NCI-H446 treated with DMSO at 0.1 percent for 48 hours (cell line): ENCODE results near the gene KCP.
"Not testable (repeated sequence)": the region's sequence is repeated elsewhere in the genome, so short reads cannot be mapped to it uniquely, and the experiment has no call there.

Experiments used
- DNase-seq: peaks from one replicate; lab custom pipeline; 2025; lab: John Stamatoyannopoulos, UW

Gene KCP

GRCh38 chr7:128921866-128922440 lies 11.4 kb upstream of the KCP start:
- DNase-seq, result no peak

GRCh38 chr7:128920913-128921582 lies 10.5 kb upstream of the KCP start:
- no peak for DNase-seq

- no peak for DNase-seq
Measured at GRCh38 chr7:128919881-128920799, 9.6 kb upstream of the KCP start.

- no peak for DNase-seq
Measured at GRCh38 chr7:128919241-128919640, 8.7 kb upstream of the KCP start.

DNA sequence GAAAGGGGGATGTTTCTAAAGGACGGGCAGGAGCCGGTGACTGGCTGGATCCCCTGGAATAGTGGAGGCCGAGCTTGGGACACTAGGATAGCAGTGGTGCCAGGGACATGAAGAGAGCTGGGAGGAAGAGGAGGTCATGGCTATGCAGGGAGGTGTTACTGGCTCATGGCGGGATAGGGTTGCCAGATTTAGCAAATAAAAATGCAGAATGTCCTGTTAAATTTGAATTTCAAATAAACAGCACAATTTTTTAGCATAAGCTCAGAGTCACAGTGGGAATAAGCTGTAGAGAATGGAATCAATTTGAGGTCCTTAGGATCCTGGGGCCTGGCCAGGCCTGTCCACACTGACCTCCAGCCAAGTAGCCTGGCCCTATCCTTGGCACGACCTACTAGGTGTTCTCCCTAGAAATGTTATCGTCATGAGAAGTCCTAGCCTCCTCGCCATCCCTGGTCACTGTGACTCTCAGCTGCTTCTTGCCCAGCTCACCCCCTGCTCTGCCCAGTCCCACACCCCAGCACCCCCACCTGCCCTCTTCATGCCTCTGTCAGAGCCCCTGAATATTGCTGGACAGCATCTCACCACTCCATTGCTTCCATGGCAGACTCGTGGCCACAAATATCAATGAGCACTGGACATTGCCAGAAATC lies 7.6 kb upstream of the KCP start:
- no peak for DNase-seq

DNA sequence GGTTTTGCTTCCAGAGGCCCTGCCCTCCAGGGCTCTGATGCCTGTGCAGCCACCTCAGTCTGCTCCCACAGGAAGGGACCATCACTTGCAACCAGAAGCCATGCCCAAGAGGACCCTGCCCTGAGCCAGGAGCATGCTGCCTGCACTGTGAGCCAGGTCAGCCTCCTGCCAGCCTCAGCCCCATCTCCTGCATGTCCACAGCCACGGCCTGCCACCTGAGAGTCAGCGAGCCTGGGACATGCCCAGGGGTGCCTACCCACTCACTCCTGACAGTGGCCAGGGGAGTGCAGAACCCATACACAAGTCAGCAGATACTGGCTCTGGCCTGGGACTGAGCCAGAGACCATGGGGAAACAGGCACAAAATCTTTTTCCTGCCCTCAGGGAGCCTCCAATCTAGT lies 6.6 kb upstream of the KCP start:
- no peak for DNase-seq

DNA sequence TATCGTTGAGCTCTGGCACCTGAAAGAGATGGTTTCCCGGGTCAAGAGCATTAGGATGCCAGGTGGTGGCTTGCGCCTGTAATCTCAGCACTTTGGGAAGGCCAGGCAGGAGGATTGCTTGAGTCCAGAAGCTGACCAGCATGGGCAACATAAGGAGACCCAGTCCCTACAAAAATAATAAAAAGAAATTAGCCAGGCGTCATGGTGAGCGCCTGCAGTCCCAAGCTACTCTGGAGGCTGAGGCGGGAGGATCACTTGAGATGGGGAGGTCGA lies 6.1 kb upstream of the KCP start:
- no peak for DNase-seq

GRCh38 chr7:128915841-128916642 lies 5.5 kb upstream of the KCP start:
- DNase-seq, result no peak

- no peak for DNase-seq
Measured at GRCh38 chr7:128915271-128915819, 4.8 kb upstream of the KCP start.

DNA sequence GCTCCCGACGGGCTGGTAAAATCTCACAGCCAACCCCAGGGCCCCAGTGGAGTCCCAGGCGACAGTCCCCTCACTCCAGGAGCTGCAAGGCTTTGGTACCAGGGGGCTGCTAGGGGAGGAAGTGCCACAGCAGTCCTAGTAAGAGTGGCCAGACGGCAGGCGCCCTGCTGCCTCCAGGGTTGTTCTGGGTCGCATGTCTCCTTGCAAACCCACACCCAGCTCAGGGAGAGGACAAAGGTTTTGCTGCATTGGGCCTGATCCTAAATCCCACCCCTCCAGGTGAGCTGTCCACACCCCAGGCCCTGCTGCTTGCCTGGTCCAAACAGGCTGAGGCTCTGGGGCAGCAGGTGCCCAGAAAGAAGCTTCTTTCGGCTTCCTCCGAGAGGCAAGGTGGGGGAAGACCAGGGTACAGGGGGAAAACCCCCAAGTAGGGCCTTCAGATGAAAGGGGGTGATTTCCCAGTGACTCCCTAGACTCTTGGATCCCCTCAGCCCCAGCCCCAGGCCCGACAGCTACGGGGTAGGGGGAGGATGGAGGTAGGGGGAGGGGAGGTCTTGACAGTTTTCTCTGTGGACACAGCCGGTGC lies 4.2 kb upstream of the KCP start:
- DNase-seq, result no peak

- no peak for DNase-seq
Measured at GRCh38 chr7:128913870-128914565, 3.5 kb upstream of the KCP start.

GRCh38 chr7:128912709-128913495 lies 2.4 kb upstream of the KCP start:
- DNase-seq, result not testable (repeated sequence)

DNA sequence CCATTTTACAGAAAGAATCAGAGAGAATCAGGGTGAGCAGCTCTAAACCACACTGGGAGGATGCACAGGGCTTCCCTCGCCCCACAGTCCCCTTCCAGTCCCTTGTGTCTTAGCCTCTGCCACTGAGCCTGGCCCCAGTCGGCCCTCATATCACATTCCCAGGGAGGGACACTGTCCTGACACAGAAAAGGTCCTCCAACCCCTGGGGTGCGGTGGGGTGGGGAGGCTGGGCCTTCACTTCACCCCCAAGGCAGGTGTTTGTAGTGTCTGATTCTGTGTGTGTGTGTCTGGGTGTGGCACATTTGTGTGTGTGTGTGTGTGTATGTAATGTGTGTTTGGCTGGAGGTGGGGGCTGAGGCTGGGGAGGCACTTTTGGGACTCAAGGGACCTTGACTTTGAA lies 1.8 kb upstream of the KCP start:
- no peak for DNase-seq

DNA sequence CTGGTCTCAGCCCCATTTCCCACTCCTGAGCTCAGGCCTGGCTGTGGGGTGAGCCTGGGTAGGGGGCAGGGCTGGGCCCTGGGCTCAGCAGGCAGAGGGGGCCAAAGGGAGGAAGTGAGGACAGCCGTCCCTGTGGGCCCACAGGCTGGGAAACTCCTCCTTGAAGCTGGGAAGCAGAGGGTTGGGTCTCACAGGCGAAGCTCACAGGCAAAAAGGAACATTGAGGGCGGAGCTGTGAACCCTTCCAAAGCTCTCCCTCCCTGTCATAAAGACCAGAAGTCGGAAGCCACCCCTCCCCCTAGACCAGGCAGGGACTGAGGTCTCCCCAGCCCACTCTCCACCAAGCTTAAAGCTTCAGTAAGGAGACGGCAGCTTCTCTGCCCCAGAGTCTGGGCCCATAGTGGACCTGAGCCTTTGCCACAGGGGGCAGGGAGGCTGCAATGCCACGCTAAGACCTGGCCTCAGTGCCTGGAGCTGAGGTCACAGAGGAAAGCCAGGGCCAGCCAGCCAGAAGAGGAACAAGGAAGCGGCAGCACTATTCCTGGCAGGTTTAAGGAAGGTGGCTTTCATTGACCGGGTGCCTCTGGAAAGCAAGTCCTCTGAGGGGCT lies 1.0 kb upstream of the KCP start:
- no peak for DNase-seq

DNA sequence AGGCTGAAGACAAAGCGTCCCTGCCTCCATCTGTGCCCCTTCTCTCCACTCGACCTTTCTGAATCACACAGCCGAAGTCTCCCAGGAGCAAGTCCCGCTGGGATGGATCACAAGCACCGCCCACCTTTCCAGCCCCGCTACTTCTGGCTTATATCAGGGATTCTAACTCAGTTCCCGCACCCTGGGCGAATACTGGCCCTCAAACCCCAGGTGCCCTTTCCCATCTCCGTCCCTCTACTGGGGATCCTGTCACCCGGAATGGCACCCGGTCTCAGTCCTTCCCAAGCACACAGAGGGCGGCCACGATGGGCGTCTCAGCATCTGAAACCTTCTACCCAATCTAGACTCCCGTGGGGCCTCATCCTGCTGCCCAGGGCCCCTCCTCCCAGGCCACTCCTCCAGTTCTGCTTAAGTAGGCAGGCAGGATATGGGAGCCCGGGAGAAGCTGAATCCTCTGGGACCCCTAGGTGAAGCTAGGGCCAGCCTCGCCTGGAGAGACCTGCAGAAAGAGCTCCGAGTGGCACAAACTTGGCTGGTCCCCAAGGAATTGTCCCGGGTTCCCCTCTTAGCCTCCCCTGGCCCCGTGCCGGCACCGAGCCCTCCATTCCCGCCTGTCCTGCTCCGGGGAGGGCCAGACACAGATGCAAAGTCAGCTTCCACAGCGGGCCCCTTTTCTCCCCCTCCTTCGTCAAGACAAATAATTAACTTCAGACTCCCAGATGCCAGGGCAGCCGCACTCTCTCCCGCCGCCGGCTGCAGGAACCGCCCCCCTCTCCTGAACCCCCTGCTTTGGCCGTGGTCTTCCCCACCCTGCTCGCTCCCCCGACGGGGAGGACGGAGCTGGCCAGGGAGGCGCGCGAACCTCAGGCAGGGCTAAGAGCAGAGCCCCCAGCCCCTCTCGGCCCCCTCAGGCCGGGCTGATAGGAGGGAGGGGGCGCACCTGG lies 612 bp downstream of the KCP start:
- no peak for DNase-seq

DNA sequence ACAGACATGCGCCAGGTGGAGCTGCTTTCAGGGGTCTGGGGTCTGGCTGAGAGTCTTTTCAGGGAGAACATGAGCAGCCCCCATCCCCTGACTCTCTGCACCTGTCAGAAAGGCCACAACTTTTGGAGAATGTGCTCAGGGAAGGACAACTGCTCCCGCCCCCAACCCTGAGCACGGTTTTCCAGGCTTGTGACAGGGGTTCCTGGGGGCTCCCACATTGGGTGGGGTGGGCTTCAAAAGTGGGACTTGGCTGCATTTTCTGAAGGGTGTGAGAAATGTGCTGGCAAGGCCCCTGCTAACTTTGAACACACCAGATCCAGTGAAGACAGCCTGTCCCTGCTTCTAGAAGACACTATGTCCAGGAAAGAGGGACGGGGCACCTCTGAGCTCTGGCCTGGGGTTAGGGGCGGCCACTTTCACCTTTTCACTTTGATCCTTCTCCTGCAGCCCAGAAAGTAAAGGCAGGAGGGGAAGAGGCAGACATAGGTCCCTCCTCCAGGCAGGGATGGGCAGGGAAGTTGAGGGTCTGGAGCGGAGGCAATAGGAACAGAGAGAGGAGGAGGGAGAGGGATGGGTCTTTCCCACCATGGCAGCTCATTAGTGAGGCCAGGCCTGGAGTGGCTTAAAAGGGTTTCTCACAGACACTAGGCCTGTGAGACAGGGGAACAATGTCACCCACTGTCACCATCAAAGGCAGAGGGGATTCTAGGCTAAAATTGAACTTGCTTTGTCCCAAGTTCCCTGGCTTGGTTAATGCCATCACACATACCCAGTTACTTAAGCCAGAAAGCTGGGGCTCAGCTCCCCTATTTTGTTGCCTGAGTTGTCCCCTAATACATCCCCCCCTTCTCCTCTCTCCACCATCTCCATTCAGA lies 1.5 kb downstream of the KCP start:
- no peak for DNase-seq
